Measurements from ENCODE around the gene VPS11.
A peak's percentile ranks its signal among the peaks of the same experiment; 100 is the strongest.

The VPS11 gene

GRCh38 chr11:119044708-119045107 lies 22.9 kb upstream of the VPS11 start:
- ATAC-seq (ENCODE audit: low read depth) (peak; percentile 17; the same call in 2 of the 3 replicates), DNase-seq (ENCODE audit: low spot score) (no peak)
- H3K4me1 ChIP-seq (ENCODE audit: insufficient read depth, poor library complexity, severe bottlenecking), result no peaks in the 10 kb centered on the region
- TF ChIP-seq CTCF (IDR thresholded peaks at IDR 0.05; ENCODE audit: poor library complexity, severe bottlenecking), result no peak
- no peak overlapping the region for H3K4me3 ChIP-seq (ENCODE audit: severe bottlenecking)
- H3K36me3 ChIP-seq (ENCODE audit: low read depth), result peaks cover 52% of the 10 kb centered on the region
- H3K27me3 ChIP-seq (ENCODE audit: insufficient read depth, poor library complexity, severe bottlenecking), result no peaks in the 10 kb centered on the region
- H3K27ac ChIP-seq (ENCODE audit: poor library complexity, severe bottlenecking), result no peak overlapping the region
- no peaks in the 10 kb centered on the region for H3K9me3 ChIP-seq (ENCODE audit: severe bottlenecking)

- H3K36me3 ChIP-seq (ENCODE audit: low read depth), result peaks cover 70% of the 10 kb centered on the region
- no peak overlapping the region for H3K4me3 ChIP-seq (ENCODE audit: severe bottlenecking)
- no peak overlapping the region for H3K27ac ChIP-seq (ENCODE audit: poor library complexity, severe bottlenecking)
- no peaks in the 10 kb centered on the region for H3K9me3 ChIP-seq (ENCODE audit: severe bottlenecking)
- ATAC-seq (ENCODE audit: low read depth) (no peak), DNase-seq (ENCODE audit: low spot score) (no peak)
- no peaks in the 10 kb centered on the region for H3K27me3 ChIP-seq (ENCODE audit: insufficient read depth, poor library complexity, severe bottlenecking)
- H3K4me1 ChIP-seq (ENCODE audit: insufficient read depth, poor library complexity, severe bottlenecking), result no peaks in the 10 kb centered on the region
- no peak for TF ChIP-seq CTCF (IDR thresholded peaks at IDR 0.05; ENCODE audit: poor library complexity, severe bottlenecking)
Observed at GRCh38 chr11:119046489-119046888, 21.1 kb upstream of the VPS11 start.

GRCh38 chr11:119047205-119047604 lies 20.4 kb upstream of the VPS11 start:
- no peak overlapping the region for H3K4me3 ChIP-seq (ENCODE audit: severe bottlenecking)
- H3K27me3 ChIP-seq (ENCODE audit: insufficient read depth, poor library complexity, severe bottlenecking), result no peaks in the 10 kb centered on the region
- peaks cover 77% of the 10 kb centered on the region for H3K36me3 ChIP-seq (ENCODE audit: low read depth)
- H3K9me3 ChIP-seq (ENCODE audit: severe bottlenecking), result no peaks in the 10 kb centered on the region
- no peaks in the 10 kb centered on the region for H3K4me1 ChIP-seq (ENCODE audit: insufficient read depth, poor library complexity, severe bottlenecking)
- no peak overlapping the region for H3K27ac ChIP-seq (ENCODE audit: poor library complexity, severe bottlenecking)
- ATAC-seq (ENCODE audit: low read depth) (no peak), DNase-seq (ENCODE audit: low spot score) (no peak)
- no peak for TF ChIP-seq CTCF (IDR thresholded peaks at IDR 0.05; ENCODE audit: poor library complexity, severe bottlenecking)

- ATAC-seq (ENCODE audit: low read depth) (no peak), DNase-seq (ENCODE audit: low spot score) (no peak)
- Histone ChIP-seq H3K27me3 (ENCODE audit: insufficient read depth, poor library complexity, severe bottlenecking) (no peaks in the 10 kb centered on the region), H3K27ac (ENCODE audit: poor library complexity, severe bottlenecking) (no peak overlapping the region), H3K4me3 (ENCODE audit: severe bottlenecking) (no peak overlapping the region), H3K36me3 (ENCODE audit: low read depth) (peaks cover 91% of the 10 kb centered on the region), H3K4me1 (ENCODE audit: insufficient read depth, poor library complexity, severe bottlenecking) (no peaks in the 10 kb centered on the region), H3K9me3 (ENCODE audit: severe bottlenecking) (no peaks in the 10 kb centered on the region)
- no peak for TF ChIP-seq CTCF (IDR thresholded peaks at IDR 0.05; ENCODE audit: poor library complexity, severe bottlenecking)
Observed at GRCh38 chr11:119048644-119049043, 19.0 kb upstream of the VPS11 start.

GRCh38 chr11:119049081-119049480 lies 18.5 kb upstream of the VPS11 start:
- Histone ChIP-seq H3K27ac (ENCODE audit: poor library complexity, severe bottlenecking) (no peak overlapping the region), H3K9me3 (ENCODE audit: severe bottlenecking) (no peaks in the 10 kb centered on the region), H3K4me3 (ENCODE audit: severe bottlenecking) (no peak overlapping the region), H3K27me3 (ENCODE audit: insufficient read depth, poor library complexity, severe bottlenecking) (no peaks in the 10 kb centered on the region), H3K36me3 (ENCODE audit: low read depth) (peaks cover 95% of the 10 kb centered on the region), H3K4me1 (ENCODE audit: insufficient read depth, poor library complexity, severe bottlenecking) (no peaks in the 10 kb centered on the region)
- no peak for TF ChIP-seq CTCF (IDR thresholded peaks at IDR 0.05; ENCODE audit: poor library complexity, severe bottlenecking)
- ATAC-seq (ENCODE audit: low read depth) (no peak), DNase-seq (ENCODE audit: low spot score) (no peak)
